HepG2 (cell line): ENCODE data around the gene ZFPL1. TPM values are rescaled to one million over a fixed set of nuclear protein-coding genes. Genes with fewer than 3 reads are reported as not detected.
A peak's percentile ranks its signal among the peaks of the same experiment; 100 is the strongest.

Source experiments
- GZF1 ChIP-seq: sonication (generic); formaldehyde crosslinking; IDR thresholded peaks from 2 replicates; pipeline ENCODE4 v1.5.1; 2020; ENCODE audit warnings: mild to moderate bottlenecking, missing genetic modification reagents
- KDM6A ChIP-seq: IDR thresholded peaks from 2 replicates; pipeline ENCODE4 v1.6.1; 2016; ENCODE audit warnings: low read depth
- RFXAP ChIP-seq: sonication (generic); formaldehyde crosslinking; IDR thresholded peaks from 2 replicates; pipeline ENCODE4 v1.4.0; 2020; ENCODE audit warnings: missing genetic modification reagents, borderline replicate concordance
- SRF ChIP-seq: IDR thresholded peaks from 2 replicates; pipeline ENCODE4 v1.6.1; 2011; ENCODE audit warnings: mild to moderate bottlenecking, low read depth, low read length, moderate library complexity
- TP53 ChIP-seq: sonication (generic); formaldehyde crosslinking; conservative IDR thresholded peaks from 2 replicates; pipeline ENCODE4 v1.4.0; 2020; ENCODE audit warnings: missing genetic modification reagents
- WIZ ChIP-seq: sonication (generic); formaldehyde crosslinking; IDR thresholded peaks from 2 replicates; pipeline ENCODE4 v1.5.1; 2020; ENCODE audit warnings: mild to moderate bottlenecking, missing genetic modification reagents
- ZBTB38 ChIP-seq: sonication (generic); formaldehyde crosslinking; IDR thresholded peaks from 2 replicates; pipeline ENCODE4 v1.5.1; 2020; ENCODE audit warnings: mild to moderate bottlenecking, missing genetic modification reagents
- ZFP1 ChIP-seq: IDR thresholded peaks from 2 replicates; pipeline ENCODE4 v1.6.1; 2016
- ZNF121 ChIP-seq: sonication (generic); formaldehyde crosslinking; IDR thresholded peaks from 2 replicates; pipeline ENCODE4 v1.5.0; 2020; ENCODE audit warnings: mild to moderate bottlenecking, missing genetic modification reagents
- ZNF225 ChIP-seq: sonication (generic); formaldehyde crosslinking; IDR thresholded peaks from 2 replicates; pipeline ENCODE4 v1.4.0; 2020; ENCODE audit warnings: mild to moderate bottlenecking, missing genetic modification reagents
- ZNF230 ChIP-seq: sonication (generic); formaldehyde crosslinking; IDR thresholded peaks from 2 replicates; pipeline ENCODE4 v1.4.0; 2020; ENCODE audit warnings: mild to moderate bottlenecking, missing genetic modification reagents
- ZNF441 ChIP-seq: sonication (generic); formaldehyde crosslinking; IDR thresholded peaks from 2 replicates; pipeline ENCODE4 v1.7.0; 2021; ENCODE audit warnings: missing genetic modification reagents, borderline replicate concordance
- ZNF484 ChIP-seq: sonication (generic); formaldehyde crosslinking; IDR thresholded peaks from 2 replicates; pipeline ENCODE4 v1.5.1; 2020; ENCODE audit warnings: mild to moderate bottlenecking, low read depth, missing genetic modification reagents, borderline replicate concordance
- polyA plus RNA-seq, 8 experiments: library from polyadenylated mRNA; depleted of rRNA in 3 of 8; stranded (reverse) in 7 of 8; unstranded in 1 of 8; fragments of >200 nt; fragmentation: Illumina TruSeq in 4 of 8; extraction: Trizol in 4 of 8; gene quantifications; 2 replicates each; pipeline versions ENCODE4 v1.2.1 to v1.2.3, GENCODE V29; 2011 to 2016; ENCODE audit warnings: low read depth in 4 of 8, missing spikeins in 1 of 8, mixed read lengths in 1 of 8; ENCODE audit not compliant: insufficient read depth in 1 of 8
- total RNA-seq, 5 experiments: library from RNA; depleted of rRNA; stranded (reverse); fragments of >200 nt; fragmentation: Illumina TruSeq; extraction: Trizol; gene quantifications; 2 replicates each; pipeline ENCODE4 v1.2.3, GENCODE V29; 2016; ENCODE audit warnings: low read depth in 1 of 5
- TF ChIP-seq, protein P1 (sequence below), 2 experiments: fragments of 450-650 bp in 1 of 2; sonication (generic) in 1 of 2; formaldehyde crosslinking in 1 of 2; IDR thresholded peaks; 2 replicates each; pipeline versions ENCODE4 v1.6.1 to v1.8.0; 2016 to 2022; ENCODE audit warnings: antibody characterized with exemption in 1 of 2, mild to moderate bottlenecking in 1 of 2, missing genetic modification reagents in 1 of 2
- TF ChIP-seq, protein P2 (sequence below): IDR thresholded peaks from 2 replicates; pipeline ENCODE4 v1.6.1; 2012; ENCODE audit warnings: low read depth, low read length, improper control_type of control experiment
- TF ChIP-seq, protein P3 (sequence below): sonication (generic); formaldehyde crosslinking; IDR thresholded peaks from 2 replicates; pipeline ENCODE4 v1.4.0; 2020; ENCODE audit warnings: missing genetic modification reagents

Gene ZFPL1
- total and polyA plus RNA-seq, 2 of the 13 experiments (the other 11 are each of a cell fraction or from before 2014, with no cell fraction given) = 32.2 to 56.0 TPM

DNA sequence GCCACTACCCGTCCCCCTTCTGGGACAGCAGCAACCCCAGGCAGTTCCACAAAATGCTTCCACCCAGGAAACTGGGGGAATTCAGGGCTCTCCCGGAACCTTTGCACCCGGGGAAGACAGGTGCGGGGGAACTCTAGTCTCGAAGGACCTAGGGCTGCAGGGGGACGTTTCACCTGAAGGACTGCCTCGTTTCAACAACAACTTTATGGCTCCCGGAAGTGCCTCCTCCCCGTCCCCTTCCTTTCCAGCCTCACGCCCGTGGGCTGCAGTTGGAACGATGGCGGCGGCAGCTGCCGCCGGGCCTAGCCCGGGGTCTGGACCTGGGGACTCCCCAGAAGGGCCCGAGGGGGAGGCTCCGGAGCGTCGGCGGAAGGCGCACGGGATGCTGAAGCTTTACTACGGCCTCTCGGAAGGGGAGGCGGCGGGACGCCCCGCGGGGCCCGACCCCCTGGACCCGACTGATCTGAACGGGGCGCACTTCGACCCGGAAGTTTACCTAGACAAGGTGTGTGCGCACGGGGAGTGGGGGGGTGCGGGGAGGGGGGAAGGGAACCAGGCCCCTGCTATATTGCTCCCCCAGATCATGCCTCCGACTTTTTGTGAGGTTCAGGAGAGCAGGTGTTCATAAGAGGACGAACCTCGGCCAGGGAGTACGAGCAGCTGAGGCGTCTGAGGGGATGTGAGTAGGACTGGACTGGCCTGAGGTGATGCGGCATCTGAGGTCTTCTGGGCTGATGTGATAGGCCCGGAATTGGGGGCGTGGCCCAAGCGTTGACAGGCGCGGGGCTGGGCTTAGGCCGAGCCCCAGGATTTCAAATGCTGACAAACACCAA is 12.2 kb downstream of the ZFPL1 start, which contains the start of gene VPS51 (continued):
- TF ChIP-seq, protein P1, sequence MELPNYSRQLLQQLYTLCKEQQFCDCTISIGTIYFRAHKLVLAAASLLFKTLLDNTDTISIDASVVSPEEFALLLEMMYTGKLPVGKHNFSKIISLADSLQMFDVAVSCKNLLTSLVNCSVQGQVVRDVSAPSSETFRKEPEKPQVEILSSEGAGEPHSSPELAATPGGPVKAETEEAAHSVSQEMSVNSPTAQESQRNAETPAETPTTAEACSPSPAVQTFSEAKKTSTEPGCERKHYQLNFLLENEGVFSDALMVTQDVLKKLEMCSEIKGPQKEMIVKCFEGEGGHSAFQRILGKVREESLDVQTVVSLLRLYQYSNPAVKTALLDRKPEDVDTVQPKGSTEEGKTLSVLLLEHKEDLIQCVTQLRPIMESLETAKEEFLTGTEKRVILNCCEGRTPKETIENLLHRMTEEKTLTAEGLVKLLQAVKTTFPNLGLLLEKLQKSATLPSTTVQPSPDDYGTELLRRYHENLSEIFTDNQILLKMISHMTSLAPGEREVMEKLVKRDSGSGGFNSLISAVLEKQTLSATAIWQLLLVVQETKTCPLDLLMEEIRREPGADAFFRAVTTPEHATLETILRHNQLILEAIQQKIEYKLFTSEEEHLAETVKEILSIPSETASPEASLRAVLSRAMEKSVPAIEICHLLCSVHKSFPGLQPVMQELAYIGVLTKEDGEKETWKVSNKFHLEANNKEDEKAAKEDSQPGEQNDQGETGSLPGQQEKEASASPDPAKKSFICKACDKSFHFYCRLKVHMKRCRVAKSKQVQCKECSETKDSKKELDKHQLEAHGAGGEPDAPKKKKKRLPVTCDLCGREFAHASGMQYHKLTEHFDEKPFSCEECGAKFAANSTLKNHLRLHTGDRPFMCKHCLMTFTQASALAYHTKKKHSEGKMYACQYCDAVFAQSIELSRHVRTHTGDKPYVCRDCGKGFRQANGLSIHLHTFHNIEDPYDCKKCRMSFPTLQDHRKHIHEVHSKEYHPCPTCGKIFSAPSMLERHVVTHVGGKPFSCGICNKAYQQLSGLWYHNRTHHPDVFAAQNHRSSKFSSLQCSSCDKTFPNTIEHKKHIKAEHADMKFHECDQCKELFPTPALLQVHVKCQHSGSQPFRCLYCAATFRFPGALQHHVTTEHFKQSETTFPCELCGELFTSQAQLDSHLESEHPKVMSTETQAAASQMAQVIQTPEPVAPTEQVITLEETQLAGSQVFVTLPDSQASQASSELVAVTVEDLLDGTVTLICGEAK (IDR thresholded peaks at IDR 0.05) = peak; percentile 100
- TF ChIP-seq, protein P1 (CRISPR knock-in tag; IDR thresholded peaks at IDR 0.05) = peak; percentile 100
- TF ChIP-seq ZFP1 = peak; percentile 82
- no peak; the same call in 1 of the 2 replicates for TF ChIP-seq RFXAP
- no peak for TF ChIP-seq KDM6A (CRISPR knock-in tag)
- TF ChIP-seq ZNF441 = no peak
- no peak for TF ChIP-seq ZNF484 (CRISPR knock-in tag)
- TF ChIP-seq ZNF230 (CRISPR knock-in tag) = no peak
- TF ChIP-seq WIZ = no peak
- 0 out of 2 replicates have a peak, but pooled peaks have one; percentile 21 for TF ChIP-seq ZNF225 (CRISPR knock-in tag)
- TF ChIP-seq, protein P2, sequence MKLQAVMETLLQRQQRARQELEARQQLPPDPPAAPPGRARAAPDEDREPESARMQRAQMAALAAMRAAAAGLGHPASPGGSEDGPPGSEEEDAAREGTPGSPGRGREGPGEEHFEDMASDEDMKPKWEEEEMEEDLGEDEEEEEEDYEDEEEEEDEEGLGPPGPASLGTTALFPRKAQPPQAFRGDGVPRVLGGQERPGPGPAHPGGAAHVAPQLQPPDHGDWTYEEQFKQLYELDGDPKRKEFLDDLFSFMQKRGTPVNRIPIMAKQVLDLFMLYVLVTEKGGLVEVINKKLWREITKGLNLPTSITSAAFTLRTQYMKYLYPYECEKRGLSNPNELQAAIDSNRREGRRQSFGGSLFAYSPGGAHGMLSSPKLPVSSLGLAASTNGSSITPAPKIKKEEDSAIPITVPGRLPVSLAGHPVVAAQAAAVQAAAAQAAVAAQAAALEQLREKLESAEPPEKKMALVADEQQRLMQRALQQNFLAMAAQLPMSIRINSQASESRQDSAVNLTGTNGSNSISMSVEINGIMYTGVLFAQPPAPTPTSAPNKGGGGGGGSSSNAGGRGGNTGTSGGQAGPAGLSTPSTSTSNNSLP = 0 out of 2 replicates have a peak, but pooled peaks have one; percentile 37
- TF ChIP-seq SRF = peak; percentile 89
- peak; percentile 67; the same call in 1 of the 2 replicates for TF ChIP-seq TP53
- TF ChIP-seq, protein P3, sequence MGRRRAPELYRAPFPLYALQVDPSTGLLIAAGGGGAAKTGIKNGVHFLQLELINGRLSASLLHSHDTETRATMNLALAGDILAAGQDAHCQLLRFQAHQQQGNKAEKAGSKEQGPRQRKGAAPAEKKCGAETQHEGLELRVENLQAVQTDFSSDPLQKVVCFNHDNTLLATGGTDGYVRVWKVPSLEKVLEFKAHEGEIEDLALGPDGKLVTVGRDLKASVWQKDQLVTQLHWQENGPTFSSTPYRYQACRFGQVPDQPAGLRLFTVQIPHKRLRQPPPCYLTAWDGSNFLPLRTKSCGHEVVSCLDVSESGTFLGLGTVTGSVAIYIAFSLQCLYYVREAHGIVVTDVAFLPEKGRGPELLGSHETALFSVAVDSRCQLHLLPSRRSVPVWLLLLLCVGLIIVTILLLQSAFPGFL (CRISPR knock-in tag) = no peak
- TF ChIP-seq GZF1 (CRISPR knock-in tag) = no peak
- TF ChIP-seq ZNF121 = peak; percentile 52; the same call in 1 of the 2 replicates
- TF ChIP-seq ZBTB38 (CRISPR knock-in tag) = peak; percentile 70; the same call in 1 of the 2 replicates
